Cortex of kidney (tissue), 1 donor: Measurements from ENCODE around the gene PLCB1.

ENCODE experiments used
- DNase-seq: peaks from one replicate; lab custom pipeline; 2025; lab: John Stamatoyannopoulos, UW

Gene PLCB1

GRCh38 chr20:8303651-8304050 lies 171.6 kb downstream of the PLCB1 start:
- DNase-seq, result no peak

DNA sequence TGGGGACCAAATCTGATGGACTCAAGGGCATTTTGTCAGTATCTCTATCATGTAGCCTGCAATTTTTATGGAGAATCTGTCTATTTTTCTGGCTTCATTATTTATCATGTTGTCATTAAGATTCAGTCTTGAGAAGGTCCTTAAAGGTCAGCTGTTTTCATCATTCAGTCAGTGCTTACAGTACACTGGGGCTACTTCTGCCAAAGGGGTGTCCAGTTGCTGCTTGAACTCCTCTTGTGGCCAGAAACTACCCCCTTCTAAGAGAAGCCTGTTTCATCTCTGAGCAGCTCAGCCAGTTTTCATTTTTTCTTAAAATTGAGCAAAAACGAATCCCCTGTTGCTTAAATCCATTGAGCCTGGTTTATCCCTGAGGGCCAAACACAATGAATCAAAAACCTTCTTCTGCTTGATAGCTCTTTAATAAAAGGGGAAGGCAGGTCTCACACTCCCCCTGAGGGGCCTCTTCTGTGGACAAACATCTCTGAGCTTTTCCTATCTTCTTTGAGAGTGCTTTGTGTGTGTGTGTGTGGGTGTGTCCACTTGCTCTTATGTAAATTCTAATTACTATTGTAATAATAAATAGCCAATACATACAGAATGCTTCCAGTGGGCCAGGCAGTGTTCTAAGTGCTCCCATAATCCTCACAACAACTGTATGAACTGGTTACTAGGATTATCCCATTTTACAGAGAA lies 172.2 kb downstream of the PLCB1 start:
- DNase-seq, result no peak

DNA sequence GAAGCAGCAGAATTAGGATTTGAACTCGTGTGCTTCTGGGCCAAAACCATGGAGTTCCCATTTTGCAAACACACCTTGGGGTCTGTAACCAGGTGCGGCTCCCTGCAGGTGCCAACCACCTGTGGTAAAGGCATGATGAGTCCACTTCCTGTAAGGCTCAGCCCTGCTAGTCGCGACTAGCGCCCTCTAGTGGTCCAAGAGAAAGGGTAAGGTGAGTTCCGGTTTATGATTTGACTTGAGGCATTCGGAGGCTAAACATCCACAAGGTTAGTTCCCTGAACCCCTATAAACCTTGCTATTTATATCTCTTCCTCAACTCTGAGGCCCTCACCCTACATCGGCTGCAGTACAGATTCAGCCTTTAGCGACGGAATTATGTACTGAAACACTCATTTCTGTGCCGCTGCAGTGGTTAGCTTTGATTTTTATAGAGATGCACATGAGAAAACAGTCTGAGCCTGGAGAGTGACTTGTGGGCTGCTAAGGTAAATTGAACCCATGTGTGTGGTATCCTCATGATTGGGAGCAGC lies 173.4 kb downstream of the PLCB1 start:
- DNase-seq, result no peak

DNA sequence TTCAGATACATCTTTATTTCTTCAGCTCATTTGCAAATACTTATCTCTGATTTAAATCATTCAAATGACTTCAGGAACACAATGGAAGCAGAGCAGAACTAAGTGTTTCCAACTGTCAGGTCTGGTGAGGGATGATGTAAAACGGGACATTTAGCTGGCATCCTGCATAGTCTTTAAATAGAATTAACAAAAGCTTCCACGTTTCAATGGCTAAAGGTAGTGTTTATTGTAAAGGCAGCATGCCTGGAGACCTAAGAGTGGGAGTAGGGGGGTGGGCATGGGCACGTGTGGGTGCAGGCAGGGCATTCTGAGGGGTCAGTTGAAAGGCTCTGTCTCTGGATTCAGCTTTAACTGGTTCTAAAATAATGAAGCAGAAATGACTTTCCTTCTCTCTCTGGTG lies 174.9 kb downstream of the PLCB1 start:
- no peak for DNase-seq

DNA sequence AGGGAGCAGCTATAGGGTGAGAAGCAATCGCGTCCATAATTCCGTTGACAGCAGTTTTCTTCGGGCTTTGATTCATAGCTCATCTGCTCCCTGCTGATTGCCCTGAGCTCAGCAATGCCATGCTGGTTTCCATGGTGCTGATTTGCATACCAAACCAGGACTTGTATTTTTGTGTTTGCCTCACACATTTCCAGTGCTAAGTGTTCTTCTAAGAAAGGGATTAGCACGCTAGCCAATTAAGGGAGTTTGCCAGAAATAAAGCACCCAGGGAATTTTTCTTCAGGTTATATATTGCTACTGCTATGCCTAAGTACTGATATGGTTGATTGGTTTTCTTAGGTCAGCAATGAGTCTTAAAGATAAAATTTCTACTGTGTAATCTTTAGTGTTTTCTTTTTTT lies 177.6 kb downstream of the PLCB1 start:
- DNase-seq, result no peak

DNA sequence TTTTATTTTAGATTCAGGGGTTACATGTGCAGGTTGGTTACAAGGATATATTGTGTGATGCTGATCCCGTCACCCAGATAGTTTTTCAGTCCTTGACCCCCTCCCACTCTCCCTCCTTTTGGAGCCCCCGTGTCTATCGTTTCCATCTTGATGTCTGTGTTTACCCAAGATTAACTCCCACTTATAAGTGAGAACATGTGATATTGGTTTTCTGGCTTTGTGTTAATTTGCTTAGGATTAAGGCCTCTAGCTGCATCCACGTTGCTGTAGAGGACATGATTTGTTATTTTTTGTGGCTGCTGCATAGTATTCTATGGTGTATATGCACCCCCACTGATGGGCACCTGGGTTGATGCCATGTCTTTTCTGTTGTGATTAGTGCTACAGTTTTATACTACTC lies 178.6 kb downstream of the PLCB1 start:
- DNase-seq, result no peak

GRCh38 chr20:8313073-8313472 lies 181.0 kb downstream of the PLCB1 start:
- no peak for DNase-seq

DNA sequence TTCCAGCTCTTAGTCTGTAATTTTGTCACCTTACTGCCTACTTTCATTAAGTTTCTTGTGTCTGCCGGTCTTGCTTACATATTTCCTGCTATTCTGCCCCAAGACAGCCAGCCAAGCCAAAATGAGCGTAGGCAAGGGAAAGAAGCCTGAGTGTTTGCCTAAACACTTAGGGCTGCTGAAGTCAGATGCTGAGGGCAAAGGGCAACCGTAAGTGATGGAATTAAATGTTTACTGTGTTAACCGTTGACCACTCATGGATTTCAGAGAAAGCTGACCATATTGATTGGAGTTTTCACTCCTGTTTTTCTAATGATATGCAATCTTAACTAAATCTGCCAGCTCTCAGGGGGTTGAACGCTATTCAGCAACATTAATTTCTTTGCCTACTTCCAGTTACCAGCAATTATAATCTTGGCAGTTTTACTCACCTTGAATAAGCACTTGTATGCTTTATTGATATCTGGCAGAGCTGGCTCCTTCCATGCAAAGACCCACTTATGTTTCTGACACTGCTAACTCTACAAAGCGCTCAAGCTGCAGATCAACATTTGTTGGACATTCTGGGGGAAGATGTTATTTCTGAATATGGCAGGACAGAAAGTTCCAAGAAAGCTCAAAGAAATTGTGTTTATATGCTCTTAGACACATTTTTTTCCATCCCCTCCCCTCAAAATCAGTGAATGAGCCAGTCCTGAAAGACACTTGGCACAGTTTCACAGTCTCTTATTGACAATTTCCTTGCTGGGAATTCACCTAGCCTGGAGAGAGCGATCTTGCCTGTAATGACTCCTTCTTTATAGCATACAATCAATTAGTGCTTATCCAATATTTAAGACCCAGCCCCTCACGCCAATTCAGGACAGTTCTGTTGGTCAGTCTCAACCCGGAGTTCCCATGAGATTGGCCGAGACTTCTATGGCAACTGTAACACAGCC lies 183.8 kb downstream of the PLCB1 start:
- DNase-seq, result no peak

DNA sequence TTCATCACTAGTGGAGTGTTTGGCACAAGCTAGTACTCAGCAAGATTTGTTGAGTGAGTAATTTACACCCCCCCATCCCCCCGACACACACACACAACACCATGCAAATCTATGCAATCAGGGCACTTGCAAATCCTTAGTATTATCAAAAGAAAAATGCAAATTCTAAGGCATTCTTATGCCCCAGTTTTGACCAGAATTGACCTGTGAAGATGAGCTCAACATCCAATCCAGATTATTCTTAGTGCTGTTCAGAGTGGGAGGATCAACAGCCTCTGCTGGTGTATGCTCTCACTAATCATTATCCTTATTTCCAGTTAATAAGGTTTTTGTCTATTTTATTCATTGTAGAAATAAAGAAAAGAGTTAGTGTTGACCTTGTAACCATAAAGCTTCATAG lies 185.4 kb downstream of the PLCB1 start:
- no peak for DNase-seq

DNA sequence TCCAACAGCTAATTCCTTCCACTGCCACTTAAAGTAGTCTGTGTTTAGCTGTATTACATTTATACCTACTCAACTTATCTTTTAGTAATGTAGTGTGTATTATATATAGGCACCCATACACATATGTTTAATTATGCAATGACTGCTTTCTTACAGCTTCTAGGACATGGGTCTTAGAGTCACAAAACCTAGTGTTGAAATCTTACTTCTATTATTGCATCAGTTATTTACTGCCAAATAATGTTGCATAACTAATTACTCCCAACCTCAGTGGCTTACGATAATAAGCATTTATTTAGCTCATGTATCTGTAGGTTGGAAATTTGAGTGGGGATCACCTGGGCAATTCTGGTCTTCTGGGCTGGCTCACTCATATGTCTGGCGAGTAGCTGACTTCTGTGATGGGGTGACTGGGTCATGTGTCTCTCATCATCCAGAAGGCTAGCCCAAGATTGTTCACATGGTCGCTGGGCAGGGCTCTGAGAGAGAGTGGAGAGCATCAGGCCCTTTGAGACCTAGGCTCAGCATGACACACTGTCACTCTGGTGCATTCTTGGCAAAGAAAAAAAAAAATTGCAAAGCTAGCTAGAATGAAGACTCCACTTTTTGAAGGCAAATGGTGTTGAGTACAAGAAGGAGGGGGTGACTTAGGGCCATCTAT lies 187.0 kb downstream of the PLCB1 start:
- no peak for DNase-seq

- no peak for DNase-seq
These were observed 188.2 kb downstream of the PLCB1 start for GRCh38 chr20:8320306-8320705.

GRCh38 chr20:8321001-8321400 lies 188.9 kb downstream of the PLCB1 start:
- no peak for DNase-seq

- DNase-seq, result no peak
These were observed 190.7 kb downstream of the PLCB1 start for GRCh38 chr20:8322662-8323217.

DNA sequence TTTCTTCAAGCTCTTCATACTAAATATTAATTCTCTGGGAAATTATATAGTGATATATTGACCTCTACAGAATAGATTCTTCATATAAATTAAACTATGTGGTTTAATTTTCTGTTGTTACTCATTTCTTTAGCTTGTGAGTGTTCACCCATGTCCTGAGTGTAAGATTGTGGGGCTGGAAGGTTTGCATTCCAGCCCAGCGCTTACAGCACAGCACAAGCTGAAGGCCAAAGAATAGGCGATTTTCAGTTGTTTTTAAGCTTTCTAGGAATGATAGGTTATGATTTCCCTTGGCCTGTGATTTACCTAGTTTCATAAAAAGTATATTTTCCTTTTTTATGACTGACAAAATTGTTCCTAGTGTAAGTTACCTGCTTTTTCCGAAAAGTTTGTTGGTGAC lies 194.1 kb downstream of the PLCB1 start:
- no peak for DNase-seq

- DNase-seq, result no peak
These were observed 194.8 kb downstream of the PLCB1 start for GRCh38 chr20:8326899-8327298.

- DNase-seq, result no peak
These were observed 196.1 kb downstream of the PLCB1 start for GRCh38 chr20:8328189-8328588.

DNA sequence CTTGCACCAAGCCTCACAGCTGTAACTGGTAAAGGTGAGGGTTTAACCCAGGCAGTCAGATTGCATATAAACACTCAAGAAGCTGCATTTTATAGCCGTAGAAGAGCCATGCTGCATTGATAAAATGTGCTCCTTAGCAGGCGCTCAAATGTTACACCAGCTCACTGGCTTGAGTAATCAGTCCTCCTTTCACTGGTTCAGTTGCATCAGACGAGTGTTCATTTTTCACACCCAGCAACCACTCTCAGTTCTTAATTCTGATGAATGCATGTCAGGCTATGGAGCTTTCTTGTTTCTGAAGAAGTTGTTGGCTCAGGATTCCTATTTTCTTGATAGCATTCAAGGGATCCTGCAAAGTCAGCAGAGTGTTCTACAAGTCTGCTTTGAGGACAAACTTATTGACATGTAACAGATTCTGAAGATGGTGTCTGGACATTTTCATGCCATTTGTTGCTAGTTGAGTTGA lies 198.3 kb downstream of the PLCB1 start:
- no peak for DNase-seq

DNA sequence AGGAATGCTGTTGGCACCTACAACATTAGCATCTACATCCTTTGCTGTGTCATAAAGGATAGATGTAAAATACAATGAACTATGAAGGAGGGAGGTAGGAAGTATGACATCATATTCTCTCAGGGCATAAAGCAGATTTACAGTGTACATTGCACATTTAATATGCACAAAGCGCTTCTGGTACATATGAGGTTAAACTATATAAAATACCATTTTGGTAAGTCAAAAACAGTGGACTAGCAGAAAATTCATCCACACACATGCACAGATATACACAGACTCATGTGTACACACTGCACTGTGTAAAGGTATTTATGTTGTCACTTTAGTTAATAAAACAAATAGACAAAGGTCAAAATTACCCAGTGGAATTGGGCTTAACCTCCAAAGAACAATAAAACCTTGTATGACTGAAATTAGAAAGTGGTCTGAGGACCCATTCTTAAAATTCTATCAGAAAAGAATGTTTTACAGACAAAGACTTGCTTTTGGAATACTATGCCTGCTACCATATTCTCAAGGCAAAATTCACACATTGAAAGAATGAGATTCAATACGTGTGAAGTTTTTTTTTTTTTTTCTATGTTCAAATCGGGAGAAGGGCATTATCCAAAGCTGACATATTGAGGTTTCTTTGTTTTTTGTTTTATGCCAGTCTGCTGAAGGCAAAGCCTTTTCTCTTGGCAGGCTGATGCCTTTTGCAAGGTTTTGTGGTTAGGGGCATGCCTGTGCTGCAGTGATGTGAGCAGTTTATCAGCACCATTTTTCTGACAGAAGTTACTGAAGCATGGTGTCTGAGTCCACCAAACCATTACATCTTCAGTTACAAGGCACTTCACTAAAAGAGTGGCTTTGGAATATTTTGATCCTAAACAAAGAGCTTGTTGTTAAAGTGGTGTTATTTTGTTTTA lies 199.0 kb downstream of the PLCB1 start:
- DNase-seq, result no peak

DNA sequence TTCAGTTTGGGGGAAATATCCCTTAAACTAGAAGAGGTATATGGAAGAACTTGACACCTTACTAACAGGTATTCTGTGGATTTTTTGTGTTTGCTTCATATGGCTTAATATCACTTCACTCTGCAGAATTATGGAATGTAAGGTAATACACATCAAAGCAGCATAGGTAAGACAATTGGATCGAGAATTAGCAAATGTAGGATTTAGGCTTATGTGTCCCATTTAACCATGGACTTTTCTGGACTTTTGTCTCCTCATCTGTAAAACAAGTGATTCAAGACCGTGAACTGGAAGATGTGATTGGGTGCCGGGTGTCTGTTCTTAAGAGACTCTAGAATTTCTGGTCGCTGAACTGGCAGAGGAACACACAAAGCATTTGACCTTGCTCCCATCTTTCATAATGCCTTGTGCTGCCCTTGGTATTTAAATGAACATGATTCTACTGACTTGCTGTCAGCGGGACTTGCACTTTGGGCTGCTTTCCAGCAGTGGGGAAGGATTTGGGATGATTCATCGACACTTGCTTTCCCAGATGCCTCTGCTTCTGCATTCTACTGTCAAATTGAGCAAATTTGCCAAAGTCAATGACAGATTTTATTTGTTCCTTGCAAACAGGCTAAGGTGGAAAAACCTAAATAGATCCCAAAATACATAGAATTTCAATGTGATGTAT lies 199.8 kb downstream of the PLCB1 start:
- DNase-seq, result no peak

DNA sequence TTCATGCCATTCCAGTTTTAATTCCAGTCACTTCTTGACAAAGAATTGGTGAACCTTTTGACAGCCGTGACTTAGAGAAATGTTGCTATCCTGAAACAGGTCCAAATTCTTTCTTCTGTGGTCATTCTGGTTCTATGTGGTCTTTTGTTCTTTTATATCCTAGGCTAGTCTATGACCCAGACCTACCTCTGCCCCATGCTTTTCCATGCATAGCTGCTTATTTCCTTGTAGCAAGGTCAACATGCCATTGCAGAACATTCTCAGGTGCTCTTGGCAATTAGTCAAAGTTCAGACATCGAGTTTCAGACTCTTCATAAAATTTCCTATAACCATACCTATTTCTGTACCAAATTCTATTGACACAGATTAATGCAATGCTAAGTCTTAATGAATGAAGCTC lies 202.6 kb downstream of the PLCB1 start:
- DNase-seq, result no peak

DNA sequence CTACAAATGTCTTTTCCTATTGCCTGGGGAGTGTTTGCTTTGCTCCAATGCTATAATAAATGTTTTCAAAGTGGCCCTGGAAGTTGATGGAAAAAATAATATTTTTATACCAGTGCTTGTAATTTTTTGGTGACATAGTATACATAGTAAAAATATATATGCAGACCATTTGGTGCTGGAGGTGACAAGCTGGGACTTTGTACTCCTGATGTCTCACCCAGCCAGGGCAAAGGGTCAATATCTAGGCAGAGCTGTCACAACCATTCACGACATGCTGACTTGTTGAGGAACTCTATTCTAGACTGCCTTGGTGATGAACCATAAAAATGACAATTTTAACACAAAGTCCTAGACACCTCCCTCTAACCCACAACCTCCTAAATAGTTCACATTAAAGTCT lies 203.0 kb downstream of the PLCB1 start:
- no peak for DNase-seq
